ENCODE data around the gene MAFB. TPM values are rescaled to one million over a fixed set of nuclear protein-coding genes. Genes with fewer than 3 reads are reported as not detected.

MAFB gene
- total RNA-seq, 1 donor from 2014 or later: 2.3 TPM

GRCh38 chr20:40657526-40657925, 31.5 kb downstream of the MAFB start:
- Mint-ChIP-seq H3K9me3 (no peaks in the 10 kb centered on the region), H3K4me1 (ENCODE audit: low read depth) (no peaks in the 10 kb centered on the region), H3K4me3 (no peak overlapping the region), H3K36me3 (ENCODE audit: low read depth) (no peaks in the 10 kb centered on the region), H3K27ac (no peak overlapping the region), H3K27me3 (ENCODE audit: insufficient read depth) (peaks cover 6% of the 10 kb centered on the region)
- no peak for DNase-seq (ENCODE audit: low spot score)
- intact Hi-C loops (cut with micrococcal nuclease): no loop called here

- Mint-ChIP-seq H3K9me3 (no peaks in the 10 kb centered on the region), H3K4me1 (ENCODE audit: low read depth) (no peaks in the 10 kb centered on the region), H3K4me3 (no peak overlapping the region), H3K27ac (no peak overlapping the region), H3K36me3 (ENCODE audit: low read depth) (no peaks in the 10 kb centered on the region), H3K27me3 (ENCODE audit: insufficient read depth) (peaks cover 2% of the 10 kb centered on the region)
- intact Hi-C loops (cut with micrococcal nuclease): no loop called here
- no peak for DNase-seq (ENCODE audit: low spot score)
Observed at GRCh38 chr20:40655451-40655850, 33.6 kb downstream of the MAFB start.

GRCh38 chr20:40654876-40655275, 34.2 kb downstream of the MAFB start:
- Mint-ChIP-seq H3K36me3 (ENCODE audit: low read depth) (no peaks in the 10 kb centered on the region), H3K27ac (no peak overlapping the region), H3K9me3 (no peaks in the 10 kb centered on the region), H3K4me3 (no peak overlapping the region), H3K4me1 (ENCODE audit: low read depth) (no peaks in the 10 kb centered on the region), H3K27me3 (ENCODE audit: insufficient read depth) (peaks cover 2% of the 10 kb centered on the region)
- DNase-seq (ENCODE audit: low spot score): no peak
- intact Hi-C loops (cut with micrococcal nuclease): no loop called here

- Mint-ChIP-seq H3K27ac (no peak overlapping the region), H3K9me3 (no peaks in the 10 kb centered on the region), H3K4me3 (no peak overlapping the region), H3K4me1 (ENCODE audit: low read depth) (no peaks in the 10 kb centered on the region), H3K27me3 (ENCODE audit: insufficient read depth) (no peaks in the 10 kb centered on the region), H3K36me3 (ENCODE audit: low read depth) (no peaks in the 10 kb centered on the region)
- no peak for DNase-seq (ENCODE audit: low spot score)
- intact Hi-C loops (cut with micrococcal nuclease): no loop called here
Observed at GRCh38 chr20:40652441-40652987, 36.5 kb downstream of the MAFB start.

GRCh38 chr20:40651151-40651550, 37.9 kb downstream of the MAFB start:
- H3K27me3 Mint-ChIP-seq (ENCODE audit: insufficient read depth): no peaks in the 10 kb centered on the region
- no peaks in the 10 kb centered on the region for H3K4me1 Mint-ChIP-seq (ENCODE audit: low read depth)
- H3K9me3 Mint-ChIP-seq: no peaks in the 10 kb centered on the region

GRCh38 chr20:40650707-40651106, 38.3 kb downstream of the MAFB start:
- DNase-seq (ENCODE audit: low spot score): no peak
- intact Hi-C loops (cut with micrococcal nuclease): no loop called here
- Mint-ChIP-seq H3K4me3 (no peak overlapping the region), H3K4me1 (ENCODE audit: low read depth) (no peaks in the 10 kb centered on the region), H3K27ac (no peak overlapping the region), H3K9me3 (no peaks in the 10 kb centered on the region), H3K36me3 (ENCODE audit: low read depth) (no peaks in the 10 kb centered on the region), H3K27me3 (ENCODE audit: insufficient read depth) (no peaks in the 10 kb centered on the region)

More at GRCh38 chr20:40651151-40651550, 37.9 kb downstream of the MAFB start:
- no peak overlapping the region for H3K4me3 Mint-ChIP-seq
- no peak for DNase-seq (ENCODE audit: low spot score)
- no peaks in the 10 kb centered on the region for H3K36me3 Mint-ChIP-seq (ENCODE audit: low read depth)
- intact Hi-C loops (cut with micrococcal nuclease): no loop called here
- no peak overlapping the region for H3K27ac Mint-ChIP-seq

GRCh38 chr20:40648210-40649072, 40.6 kb downstream of the MAFB start:
- Mint-ChIP-seq H3K4me3 (no peak overlapping the region), H3K27me3 (ENCODE audit: insufficient read depth) (no peaks in the 10 kb centered on the region), H3K4me1 (ENCODE audit: low read depth) (no peaks in the 10 kb centered on the region), H3K27ac (no peak overlapping the region), H3K9me3 (no peaks in the 10 kb centered on the region), H3K36me3 (ENCODE audit: low read depth) (no peaks in the 10 kb centered on the region)
- DNase-seq (ENCODE audit: low spot score): no peak
- intact Hi-C loops (cut with micrococcal nuclease): no loop called here

GRCh38 chr20:40646813-40647212, 42.2 kb downstream of the MAFB start:
- H3K4me3 Mint-ChIP-seq: no peak overlapping the region
- no peak overlapping the region for H3K27ac Mint-ChIP-seq
- no peaks in the 10 kb centered on the region for H3K4me1 Mint-ChIP-seq (ENCODE audit: low read depth)
- H3K9me3 Mint-ChIP-seq: no peaks in the 10 kb centered on the region
- no peaks in the 10 kb centered on the region for H3K36me3 Mint-ChIP-seq (ENCODE audit: low read depth)
- H3K27me3 Mint-ChIP-seq (ENCODE audit: insufficient read depth): no peaks in the 10 kb centered on the region
- intact Hi-C loops (cut with micrococcal nuclease): no loop called here
- DNase-seq (ENCODE audit: low spot score): no peak

- Mint-ChIP-seq H3K27me3 (ENCODE audit: insufficient read depth) (no peaks in the 10 kb centered on the region), H3K36me3 (ENCODE audit: low read depth) (no peaks in the 10 kb centered on the region), H3K27ac (no peak overlapping the region), H3K4me3 (no peak overlapping the region), H3K4me1 (ENCODE audit: low read depth) (no peaks in the 10 kb centered on the region), H3K9me3 (no peaks in the 10 kb centered on the region)
- intact Hi-C loops (cut with micrococcal nuclease): no loop called here
- no peak for DNase-seq (ENCODE audit: low spot score)
Observed at GRCh38 chr20:40646361-40646760, 42.7 kb downstream of the MAFB start.

GRCh38 chr20:40644863-40645262, 44.2 kb downstream of the MAFB start:
- no peaks in the 10 kb centered on the region for H3K27me3 Mint-ChIP-seq (ENCODE audit: insufficient read depth)
- no peak overlapping the region for H3K4me3 Mint-ChIP-seq
- no peak for DNase-seq (ENCODE audit: low spot score)
- no peaks in the 10 kb centered on the region for H3K36me3 Mint-ChIP-seq (ENCODE audit: low read depth)
- no peak overlapping the region for H3K27ac Mint-ChIP-seq
- no peaks in the 10 kb centered on the region for H3K9me3 Mint-ChIP-seq
- intact Hi-C loops (cut with micrococcal nuclease): no loop called here
- no peaks in the 10 kb centered on the region for H3K4me1 Mint-ChIP-seq (ENCODE audit: low read depth)

- Mint-ChIP-seq H3K9me3 (no peaks in the 10 kb centered on the region), H3K4me1 (ENCODE audit: low read depth) (no peaks in the 10 kb centered on the region)
- intact Hi-C loops (cut with micrococcal nuclease): no loop called here
Observed at GRCh38 chr20:40643891-40644290, 45.1 kb downstream of the MAFB start.

GRCh38 chr20:40641809-40642208, 47.2 kb downstream of the MAFB start:
- Mint-ChIP-seq H3K27me3 (ENCODE audit: insufficient read depth) (no peaks in the 10 kb centered on the region), H3K27ac (no peak overlapping the region), H3K4me3 (no peak overlapping the region), H3K9me3 (no peaks in the 10 kb centered on the region), H3K36me3 (ENCODE audit: low read depth) (no peaks in the 10 kb centered on the region), H3K4me1 (ENCODE audit: low read depth) (no peaks in the 10 kb centered on the region)
- DNase-seq (ENCODE audit: low spot score): no peak
- intact Hi-C loops (cut with micrococcal nuclease): no loop called here

More at GRCh38 chr20:40643891-40644290, 45.1 kb downstream of the MAFB start:
- Mint-ChIP-seq H3K27me3 (ENCODE audit: insufficient read depth) (no peaks in the 10 kb centered on the region), H3K27ac (no peak overlapping the region), H3K36me3 (ENCODE audit: low read depth) (no peaks in the 10 kb centered on the region), H3K4me3 (no peak overlapping the region)
- no peak for DNase-seq (ENCODE audit: low spot score)

- H3K27ac Mint-ChIP-seq: no peak overlapping the region
- no peak for DNase-seq (ENCODE audit: low spot score)
Observed at GRCh38 chr20:40641202-40641601, 47.8 kb downstream of the MAFB start.

More at GRCh38 chr20:40641202-40641601, 47.8 kb downstream of the MAFB start:
- Mint-ChIP-seq H3K36me3 (ENCODE audit: low read depth) (no peaks in the 10 kb centered on the region), H3K27me3 (ENCODE audit: insufficient read depth) (no peaks in the 10 kb centered on the region), H3K4me3 (no peak overlapping the region), H3K9me3 (no peaks in the 10 kb centered on the region), H3K4me1 (ENCODE audit: low read depth) (no peaks in the 10 kb centered on the region)
- intact Hi-C loops (cut with micrococcal nuclease): no loop called here

Data from activated T-helper 1 cell treated with anti-CD3 and anti-CD28 coated beads, Interleukin-12 subunit alpha, Interleukin-12 subunit beta, Interleukin-2, Interleukin-4 antibody, amounts not matched to agents 30 ng/mL and 10 ng/mL and 1 ng/mL, durations not matched to agents 14 hours and 24 hours and 36 hours (primary cell).